DMS79 (cell line): ENCODE data around the gene ENO1.

Source experiments
- DNase-seq: peaks from one replicate; lab custom pipeline; 2025; lab: John Stamatoyannopoulos, UW

Gene ENO1

DNA sequence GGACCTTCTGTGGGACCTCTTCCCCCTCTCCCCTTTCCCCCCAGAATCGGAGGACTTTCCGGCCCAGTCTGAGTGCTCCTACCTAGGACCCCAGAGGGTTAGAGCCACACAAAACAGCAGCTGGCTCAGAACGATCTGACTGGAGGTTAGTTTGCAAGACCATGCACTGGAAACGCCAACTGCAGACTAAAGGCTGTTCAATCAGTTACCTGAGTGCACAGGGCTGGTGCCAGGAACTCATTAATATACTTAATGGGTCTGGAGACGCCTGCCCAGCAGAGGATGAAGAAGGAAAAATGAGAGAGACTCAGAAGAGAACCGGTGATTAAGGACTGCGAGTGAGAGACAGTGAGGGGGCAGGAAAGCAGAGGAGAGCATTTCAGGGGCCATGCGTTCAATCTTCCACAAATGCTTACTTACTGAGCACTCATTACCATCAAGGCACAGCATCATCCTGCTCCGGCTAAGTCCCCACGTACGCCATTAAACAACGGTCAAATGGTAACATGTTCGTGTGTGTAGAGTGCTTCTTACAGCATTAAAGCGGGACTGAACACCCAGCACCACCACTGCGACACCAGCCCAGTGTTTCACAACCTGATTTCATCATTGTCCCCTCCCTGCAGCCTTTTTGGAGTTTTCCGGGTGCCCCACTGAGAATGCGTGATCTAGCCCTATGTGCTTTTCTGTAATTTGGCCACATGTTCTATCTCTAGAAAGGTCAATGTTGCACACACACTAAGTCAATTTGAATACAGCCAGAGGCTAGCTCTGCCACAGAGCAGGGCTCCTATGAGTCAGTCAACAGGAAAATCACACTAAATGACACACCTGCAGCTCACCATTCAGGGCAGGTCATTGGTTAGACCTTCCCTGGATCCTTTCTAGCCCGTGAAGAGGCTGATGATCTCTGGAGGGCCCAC lies 7.6 kb downstream of the ENO1 start:
- DNase-seq = no peak

DNA sequence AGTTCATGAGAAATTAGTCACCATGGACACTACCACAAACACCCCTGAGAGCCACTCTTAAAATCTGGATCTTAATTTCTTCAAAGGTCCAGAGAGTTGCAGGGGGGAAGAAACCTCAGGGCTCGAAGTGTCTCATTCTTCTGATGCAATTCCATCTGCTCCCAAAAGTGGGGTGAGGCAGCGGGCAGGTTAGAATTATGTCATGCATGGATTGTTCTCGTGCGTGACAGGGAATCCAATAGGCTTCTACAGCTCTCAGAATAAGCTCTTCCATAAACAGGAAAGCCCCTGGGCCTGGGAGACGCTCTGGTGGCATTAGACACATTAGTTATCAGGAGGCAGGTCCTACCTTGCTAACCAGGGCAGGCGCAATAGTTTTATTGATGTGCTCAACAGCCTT lies 8.4 kb downstream of the ENO1 start:
- no peak for DNase-seq

DNA sequence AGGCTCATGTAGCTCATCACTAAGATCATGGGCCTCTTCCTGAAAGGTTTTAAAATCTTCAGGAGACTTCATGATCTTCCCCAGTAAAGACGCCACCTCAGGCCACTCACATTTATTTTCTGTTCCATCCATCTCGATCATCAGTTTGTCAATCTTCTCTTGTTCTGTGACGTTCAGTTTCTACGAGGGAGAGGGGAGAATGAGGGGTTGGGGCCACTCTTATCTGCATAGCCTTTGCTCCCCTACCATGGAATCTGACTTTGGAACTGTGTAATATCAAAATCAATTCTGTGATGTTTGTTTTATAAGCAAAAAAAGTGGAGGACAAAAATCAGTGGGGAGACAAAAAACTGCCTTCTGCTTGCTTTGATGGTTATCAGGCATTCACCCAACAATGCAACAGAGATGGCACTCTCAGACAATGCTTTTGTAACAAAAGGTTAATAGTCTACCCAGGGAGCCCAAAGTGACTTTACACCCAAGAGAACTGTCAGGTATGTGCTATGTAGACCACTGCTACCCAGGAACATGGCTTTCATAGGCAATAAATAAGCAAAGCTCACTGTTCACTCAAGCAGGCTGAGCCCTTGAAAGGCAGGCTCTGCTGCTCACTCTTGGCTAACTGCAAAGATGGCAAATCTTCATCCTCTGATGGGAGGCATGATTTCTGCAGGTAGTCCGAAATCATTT lies 10.5 kb downstream of the ENO1 start:
- DNase-seq = no peak

DNA sequence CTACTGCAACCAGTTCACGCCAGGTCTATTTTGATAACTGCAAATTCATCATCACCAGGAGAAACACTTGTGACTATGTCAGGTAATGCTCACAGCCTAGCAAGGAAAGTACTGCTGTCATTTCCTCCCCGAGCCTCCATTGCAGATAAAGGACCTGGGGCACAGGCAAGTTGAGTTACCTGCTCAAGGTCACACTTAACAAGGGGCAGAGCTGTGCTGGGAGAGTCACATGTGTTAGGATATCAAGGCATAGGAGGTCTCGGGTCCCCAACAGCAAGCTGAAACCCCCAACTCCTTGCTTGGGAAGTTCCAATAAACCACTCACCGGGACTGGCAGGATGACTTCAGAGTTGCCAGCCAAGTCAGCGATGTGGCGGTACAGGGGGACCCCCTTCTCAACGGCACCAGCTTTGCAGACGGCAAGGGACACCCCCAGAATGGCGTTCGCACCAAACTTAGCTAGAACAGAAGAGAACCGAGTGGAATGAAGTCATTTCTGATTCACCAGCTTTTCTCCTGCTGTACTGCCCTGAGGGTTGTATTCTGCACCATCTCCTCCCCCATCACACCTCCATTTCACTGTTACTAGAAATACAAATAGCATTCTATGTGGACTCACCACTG lies 11.6 kb downstream of the ENO1 start:
- DNase-seq = no peak

DNA sequence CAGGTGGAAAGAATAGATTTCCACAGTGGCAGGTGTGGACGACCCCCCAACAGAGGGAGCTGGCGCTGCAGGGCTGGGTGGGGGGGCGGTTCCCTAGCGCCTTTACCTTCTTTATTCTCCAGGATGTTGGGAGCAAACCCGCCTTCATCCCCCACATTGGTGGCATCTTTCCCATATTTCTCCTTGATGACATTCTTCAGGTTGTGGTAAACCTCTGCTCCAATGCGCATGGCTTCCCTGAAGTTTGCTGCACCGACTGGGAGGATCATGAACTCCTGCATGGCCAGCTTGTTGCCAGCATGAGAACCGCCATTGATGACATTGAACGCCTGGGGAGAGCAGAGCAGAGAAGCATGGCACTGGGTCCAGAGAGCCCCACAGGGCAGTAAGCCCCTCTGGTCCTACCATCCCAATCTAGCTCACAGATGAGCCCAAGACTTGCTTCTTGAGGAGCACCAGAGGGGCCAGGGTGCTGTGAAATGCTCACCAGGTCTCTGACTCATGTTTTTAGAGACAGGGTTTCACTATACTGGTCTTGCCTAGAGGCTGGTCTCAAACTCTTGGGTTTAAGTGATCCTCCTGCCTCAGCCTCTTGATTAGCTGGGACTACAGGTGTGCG lies 12.2 kb downstream of the ENO1 start:
- no peak for DNase-seq

DNA sequence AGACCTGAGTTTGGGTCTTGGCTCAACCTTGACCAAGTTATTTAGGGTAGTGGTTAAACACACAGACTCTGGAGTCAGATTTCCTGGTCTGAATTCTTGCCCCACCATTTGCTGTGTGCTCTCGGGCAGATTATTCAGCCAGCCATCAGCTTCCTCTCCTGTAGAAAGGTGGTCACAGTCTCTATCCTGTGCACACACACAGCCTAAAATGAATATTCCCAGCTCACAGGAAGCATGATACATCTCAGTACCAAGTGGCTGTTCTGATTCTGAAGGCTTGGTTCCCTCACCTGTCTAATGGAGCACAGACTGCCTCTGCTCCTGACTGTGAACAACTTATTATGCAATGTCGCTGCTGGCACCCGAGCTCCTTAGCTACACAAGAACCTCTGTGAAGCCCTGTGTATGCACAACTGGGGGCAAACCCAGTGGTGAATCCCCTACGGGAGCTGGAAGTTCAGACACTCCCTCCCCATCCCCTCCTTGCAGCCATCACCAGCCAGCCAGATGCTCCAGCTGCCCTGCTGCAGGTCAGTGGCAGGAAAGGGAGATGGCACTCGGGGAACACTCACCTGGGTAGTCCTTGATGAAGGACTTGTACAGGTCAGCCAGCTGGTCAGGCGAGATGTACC lies 13.7 kb downstream of the ENO1 start:
- no peak for DNase-seq

DNA sequence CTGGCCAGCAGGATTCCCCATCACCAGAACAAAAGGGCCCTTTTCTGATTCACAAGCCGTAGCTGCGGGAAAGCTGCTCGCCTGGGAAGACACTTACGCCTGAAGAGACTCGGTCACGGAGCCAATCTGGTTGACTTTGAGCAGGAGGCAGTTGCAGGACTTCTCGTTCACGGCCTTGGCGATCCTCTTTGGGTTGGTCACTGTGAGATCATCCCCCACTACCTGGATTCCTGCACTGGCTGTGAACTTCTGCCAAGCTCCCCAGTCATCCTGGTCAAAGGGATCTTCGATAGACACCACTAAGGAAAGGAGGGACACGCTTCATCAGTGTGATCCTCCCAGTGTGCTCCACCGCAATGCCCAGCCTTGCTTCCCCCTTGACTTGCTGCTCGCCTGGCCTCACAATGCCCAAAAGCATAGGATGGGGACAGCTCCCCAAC lies 14.7 kb downstream of the ENO1 start:
- DNase-seq = no peak

DNA sequence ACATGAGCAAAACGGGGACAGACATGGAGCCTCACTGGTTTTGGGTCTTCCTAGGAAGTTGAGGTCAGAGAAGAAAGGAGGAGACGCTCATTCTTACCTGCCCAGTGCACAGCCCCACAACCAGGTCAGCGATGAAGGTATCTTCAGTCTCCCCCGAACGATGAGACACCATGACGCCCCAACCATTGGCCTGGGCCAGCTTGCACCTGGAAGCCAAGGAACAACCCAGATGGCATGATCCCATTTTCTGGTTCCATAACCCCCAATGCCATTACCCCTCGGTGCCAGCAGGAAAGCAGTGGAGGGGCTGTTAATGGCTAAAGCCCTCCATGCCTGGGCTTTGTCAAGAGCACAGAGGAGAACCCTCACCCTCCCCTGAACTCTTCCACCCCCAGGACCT lies 15.3 kb downstream of the ENO1 start:
- no peak for DNase-seq

DNA sequence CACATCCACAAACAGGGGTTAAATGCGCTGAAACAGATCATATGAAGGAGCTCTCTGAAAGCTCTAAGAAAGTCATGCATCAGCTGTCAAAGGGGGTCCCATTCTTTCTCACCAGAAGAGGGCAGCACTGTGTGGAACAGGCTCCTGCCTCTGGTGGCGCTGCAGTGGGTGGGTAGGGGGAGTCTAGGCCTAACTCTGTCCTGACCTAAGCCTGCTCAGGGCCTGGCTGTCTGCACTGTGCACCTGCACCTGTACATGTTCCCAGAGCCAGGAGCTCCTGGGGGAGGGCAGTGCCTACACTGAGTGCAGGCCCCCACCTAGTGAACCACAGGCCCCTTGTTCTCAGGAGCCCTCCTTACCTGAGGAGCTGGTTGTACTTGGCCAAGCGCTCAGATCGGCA lies 16.0 kb downstream of the ENO1 start:
- DNase-seq = no peak

DNA sequence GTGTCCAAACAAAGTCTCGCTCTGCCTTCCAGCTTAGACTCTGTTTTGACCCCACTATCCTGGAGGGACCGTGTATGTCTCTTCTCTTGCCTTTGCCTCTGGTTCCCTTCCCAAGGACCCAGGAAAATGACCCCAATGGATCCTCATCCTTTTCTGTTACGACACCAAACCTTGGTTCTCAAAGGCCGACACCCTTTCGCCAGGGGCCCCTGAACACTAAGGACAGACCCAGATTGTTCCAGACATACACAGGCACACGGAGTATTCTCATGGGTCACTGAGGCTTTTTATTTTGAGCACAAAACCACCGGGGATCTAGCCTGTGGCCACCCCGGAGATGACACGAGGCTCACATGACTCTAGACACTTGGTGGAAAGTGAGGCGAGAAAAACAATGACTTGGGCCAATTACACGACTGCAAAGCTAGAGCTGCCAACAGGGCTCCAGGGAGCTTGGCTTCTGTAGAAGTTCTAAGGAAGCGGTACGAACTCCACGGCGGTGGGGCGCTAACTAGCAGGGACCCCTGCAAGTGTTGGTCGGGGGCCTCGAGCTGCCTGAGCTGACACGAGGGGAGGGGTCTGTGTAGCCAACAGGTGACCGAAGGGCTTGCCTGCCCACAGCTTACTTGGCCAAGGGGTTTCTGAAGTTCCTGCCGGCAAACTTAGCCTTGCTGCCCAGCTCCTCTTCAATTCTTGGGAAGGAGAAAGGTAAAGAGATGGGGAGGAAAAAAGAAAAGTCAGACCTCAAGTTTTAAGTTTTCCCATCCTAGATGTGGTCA lies 17.6 kb downstream of the ENO1 start:
- no peak for DNase-seq

DNA sequence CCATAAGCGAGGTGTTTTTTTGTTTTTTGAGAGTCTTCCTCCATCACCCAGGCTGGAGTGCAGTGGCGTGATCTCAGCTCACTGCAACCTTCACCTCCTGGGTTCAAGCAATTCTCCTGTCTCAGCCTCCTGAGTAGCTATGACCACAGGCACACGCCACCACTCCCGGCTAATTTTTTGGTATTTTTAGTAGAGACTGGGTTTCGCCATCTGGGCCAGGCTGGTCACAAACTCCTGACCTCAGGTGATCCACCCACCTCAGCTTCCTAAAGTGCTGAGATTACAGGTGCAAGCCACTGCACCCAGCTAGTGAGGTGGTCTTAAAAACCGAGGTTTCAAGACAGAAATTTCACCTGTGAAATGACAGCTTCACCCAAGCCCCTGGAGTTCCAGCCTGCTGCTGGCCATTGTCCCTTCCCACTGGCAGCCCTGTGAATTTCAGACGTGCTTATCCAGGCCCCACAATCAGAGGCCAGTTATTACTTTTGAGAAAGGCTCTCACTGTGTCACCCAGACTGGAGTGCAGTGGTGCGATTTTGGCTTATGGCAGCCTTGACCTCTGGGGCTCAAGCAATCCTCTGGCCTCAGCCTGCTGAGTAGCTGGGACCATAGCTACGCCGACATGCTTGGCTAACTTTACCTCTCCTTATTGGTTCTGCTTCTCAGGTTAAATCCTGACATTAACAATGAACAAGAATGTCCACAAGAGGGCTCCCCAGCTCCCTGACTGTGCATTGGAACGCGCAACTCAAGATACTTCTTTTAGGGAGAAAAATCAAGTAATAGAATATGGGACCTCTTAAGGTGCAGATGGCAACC lies 19.4 kb downstream of the ENO1 start:
- DNase-seq = no peak

DNA sequence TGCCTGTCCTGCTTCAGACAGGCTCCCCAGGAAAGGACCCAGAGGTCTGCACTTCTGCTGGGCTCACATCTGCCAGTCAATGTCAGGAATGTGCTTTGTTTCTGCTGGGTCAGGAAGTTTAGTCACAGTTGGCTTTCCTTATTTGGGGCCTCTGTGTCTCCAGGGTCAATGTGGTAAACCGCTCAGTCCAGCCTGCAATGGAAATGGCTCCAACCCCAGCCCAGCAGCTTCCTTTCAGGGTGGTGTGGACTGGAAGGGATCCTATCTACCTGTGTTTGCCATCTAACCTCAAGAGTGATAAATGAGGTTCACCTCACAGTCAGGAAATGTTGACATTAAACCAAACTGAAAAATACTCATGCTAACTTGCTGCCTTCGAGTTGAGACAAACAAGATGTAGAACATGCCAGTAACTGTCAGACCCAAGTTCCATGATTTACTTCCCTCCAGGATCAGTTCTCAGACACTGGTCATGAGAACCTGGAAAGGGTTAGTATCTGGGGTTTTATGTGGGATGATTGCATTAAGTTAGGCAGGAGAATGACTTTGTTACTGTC lies 20.3 kb downstream of the ENO1 start:
- DNase-seq = no peak

DNA sequence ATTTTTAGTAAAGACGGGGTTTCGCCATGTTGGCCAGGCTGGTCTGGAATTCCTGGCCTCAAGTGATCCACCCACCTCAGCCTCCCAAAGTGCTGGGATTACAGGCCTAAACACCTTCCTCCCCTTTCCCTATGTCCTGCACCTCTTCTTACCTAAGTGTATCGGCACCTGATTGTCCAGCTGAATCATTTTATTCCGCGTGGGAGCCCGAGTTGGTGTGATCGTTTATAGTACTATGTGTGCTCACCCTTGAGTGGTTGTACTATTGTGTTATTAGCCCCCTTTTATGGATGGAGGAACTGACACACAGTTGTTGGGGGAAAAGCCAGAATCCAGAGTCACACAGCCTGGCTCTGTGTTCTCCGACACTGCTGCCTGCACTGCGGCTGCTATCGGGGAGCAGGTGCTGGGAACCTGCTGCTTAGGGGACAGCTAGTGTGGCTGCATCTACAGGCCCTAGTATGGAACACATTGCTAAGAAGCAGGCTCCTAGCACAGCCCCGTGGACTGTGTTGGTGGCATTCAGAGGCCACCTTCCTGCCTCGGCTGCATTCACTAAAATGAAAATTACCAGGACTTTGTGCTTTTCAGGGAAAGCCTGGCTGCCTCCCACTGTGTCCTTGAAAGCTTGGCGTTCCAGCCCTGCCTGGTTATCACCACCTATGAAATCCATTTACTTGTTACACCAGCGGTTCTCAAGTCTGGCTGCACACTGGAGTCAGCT lies 21.6 kb downstream of the ENO1 start:
- DNase-seq = no peak

DNA sequence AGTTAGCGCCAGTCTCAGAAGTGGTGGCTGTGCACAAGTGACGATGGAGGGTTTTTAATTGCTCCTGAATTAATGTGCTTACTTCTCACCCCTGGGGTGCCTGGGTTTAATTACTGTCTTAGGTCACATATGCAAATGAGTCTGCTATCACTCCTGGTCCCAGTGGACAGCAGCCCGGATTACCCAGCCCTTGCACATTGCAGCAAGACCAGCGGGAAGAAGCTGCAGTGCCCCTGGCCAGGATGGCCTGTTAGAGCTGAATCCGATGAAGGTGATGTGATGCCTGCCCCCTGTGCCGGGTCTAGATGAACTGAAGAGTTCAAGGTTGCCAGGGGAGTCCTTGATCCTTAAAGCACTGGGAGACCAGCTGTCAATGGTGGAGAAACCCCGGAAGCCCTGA lies 24.2 kb downstream of the ENO1 start:
- DNase-seq = no peak

DNA sequence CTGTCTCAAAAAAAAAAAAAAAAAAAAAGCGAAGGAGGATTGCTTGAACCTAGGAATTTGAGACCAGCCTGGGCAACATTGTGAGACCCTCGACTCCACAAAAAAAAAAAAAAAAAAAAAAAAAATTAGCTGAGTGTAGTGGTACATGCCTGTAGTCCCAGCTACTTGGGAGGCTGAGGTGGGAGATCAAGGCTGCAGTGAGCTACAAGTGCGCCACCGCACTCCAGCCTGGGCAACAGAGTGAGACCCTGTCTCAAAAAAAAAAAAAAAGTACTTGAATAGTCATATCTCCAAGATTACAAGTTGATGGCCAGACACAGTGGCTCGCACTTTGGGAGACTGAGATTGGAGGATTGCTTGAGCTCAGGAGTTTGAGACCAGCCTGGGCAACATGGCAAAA lies 27.4 kb downstream of the ENO1 start:
- DNase-seq = no peak

DNA sequence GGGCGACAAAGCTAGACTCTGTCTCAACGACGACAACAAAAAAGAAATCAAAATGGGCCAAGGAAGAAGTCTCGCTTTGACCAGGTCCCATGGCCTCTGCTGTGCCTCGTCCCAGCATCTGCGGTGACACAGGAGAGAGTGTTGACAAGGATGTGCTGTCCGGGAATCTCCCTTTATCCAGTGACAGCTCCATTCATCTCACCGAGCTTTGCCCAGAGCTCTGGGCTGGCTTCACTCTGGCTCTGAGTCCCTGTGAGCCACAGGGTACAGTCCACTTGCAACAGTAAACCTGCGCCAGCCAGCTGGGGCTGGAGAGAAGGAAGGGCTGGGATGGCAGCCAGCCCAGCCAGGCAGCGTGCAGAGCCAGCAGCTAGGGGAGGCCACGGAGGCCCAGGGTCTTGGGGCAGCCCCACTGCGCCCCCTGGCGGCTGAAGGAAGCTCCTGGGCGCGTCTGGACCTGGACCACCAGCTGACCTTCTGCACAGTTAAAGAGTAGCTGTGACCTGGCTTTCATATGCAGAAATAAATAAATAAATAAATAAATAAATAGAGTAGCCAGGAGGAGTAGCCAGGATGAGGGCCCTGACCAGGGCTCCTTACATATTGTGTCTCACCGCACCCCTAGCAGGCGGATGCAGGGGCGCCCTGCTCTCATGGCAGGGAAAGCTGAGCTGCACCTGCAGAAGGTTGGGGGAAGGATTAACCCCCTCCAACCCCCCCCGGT lies 29.7 kb downstream of the ENO1 start:
- peak; percentile 92 for DNase-seq

DNA sequence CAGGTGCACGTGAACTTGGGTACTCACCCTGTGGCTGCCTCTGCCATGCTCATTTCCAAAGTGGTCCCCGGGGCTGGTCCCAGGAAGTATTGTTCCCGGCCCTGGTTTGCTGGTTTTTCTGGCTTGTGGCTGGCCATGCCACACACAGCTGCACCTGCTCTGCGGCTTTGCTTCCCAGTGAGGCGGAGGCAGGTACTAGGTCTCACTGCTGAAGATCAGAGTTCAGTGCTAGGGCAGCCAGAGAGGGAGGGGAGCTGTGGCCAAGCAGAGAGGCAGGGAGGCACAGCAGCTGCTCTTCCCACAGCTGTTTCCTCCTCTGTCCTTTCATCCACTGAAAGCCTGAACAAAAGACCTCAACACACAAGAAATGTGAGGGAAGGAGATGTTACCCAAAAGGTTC lies 30.5 kb downstream of the ENO1 start:
- DNase-seq = peak; percentile 81

DNA sequence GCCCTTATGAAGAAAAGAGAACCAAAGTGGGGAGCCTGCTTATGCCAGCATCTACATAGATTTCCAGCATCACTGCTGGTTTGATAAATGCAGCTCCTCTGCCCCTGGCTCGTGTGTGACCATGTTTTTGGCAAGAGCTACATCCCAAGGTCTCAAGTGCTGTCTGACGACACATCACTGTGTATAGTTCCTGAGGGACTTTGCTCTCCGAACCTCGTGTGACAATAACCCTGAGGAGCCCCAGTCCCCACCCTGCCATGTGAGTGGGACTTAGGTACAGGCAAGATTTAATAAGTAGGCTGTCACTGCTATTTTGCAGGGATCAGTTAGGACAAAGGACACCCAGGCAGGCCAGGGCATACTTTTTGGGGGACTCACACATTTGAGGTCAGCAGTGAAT lies 32.2 kb downstream of the ENO1 start:
- DNase-seq = no peak
